Astrocyte of the cerebellum (primary cell): Measurements from ENCODE around the gene MYZAP.

Experiments used
- DNase-seq: peaks from one replicate; pipeline ENCODE4 v3.0.0-alpha.2; 2011; ENCODE audit warnings: low read depth
- H3K4me3 ChIP-seq: 2 replicates; pipeline ENCODE4 v1.5.1; 2011; ENCODE audit warnings: mild to moderate bottlenecking, low read depth, low read length, moderate library complexity
- CTCF ChIP-seq: IDR thresholded peaks from 2 replicates; pipeline ENCODE4 v1.5.1; 2012; ENCODE audit warnings: low read length, low read depth, moderate library complexity, mild to moderate bottlenecking; ENCODE audit errors: missing control alignments
- in situ Hi-C: cut with HindIII; loops from 2 replicates; pipeline ENCODE4 v1.10.0; 2017; ENCODE audit warnings: low sequenced_read_pairs

Gene MYZAP

GRCh38 chr15:57624730-57625129, 33.0 kb downstream of the MYZAP start:
- in situ Hi-C loops, result loop anchor here (5.0 kb wide), 1 partner anchor 57 kb away; no protein-coding TSS in a partner anchor
- DNase-seq, result no peak
- TF ChIP-seq CTCF, result no peak

GRCh38 chr15:57625703-57626448, 34.2 kb downstream of the MYZAP start:
- no peak for TF ChIP-seq CTCF
- in situ Hi-C loops, result loop anchor here (5.0 kb wide), 1 partner anchor 59 kb away; no protein-coding TSS in a partner anchor
- DNase-seq, result no peak
- H3K4me3 ChIP-seq, result no peak overlapping the region

More at GRCh38 chr15:57624730-57625129, 33.0 kb downstream of the MYZAP start:
- no peak overlapping the region for H3K4me3 ChIP-seq

- H3K4me3 ChIP-seq, result no peak overlapping the region
- no peak for TF ChIP-seq CTCF
- DNase-seq, result no peak
- in situ Hi-C loops, result loop anchor here (5.0 kb wide), 1 partner anchor 60 kb away; no protein-coding TSS in a partner anchor
Observed at GRCh38 chr15:57626713-57627440, 35.2 kb downstream of the MYZAP start.

GRCh38 chr15:57631386-57632110, 39.8 kb downstream of the MYZAP start:
- in situ Hi-C loops, result no loop called here
- TF ChIP-seq CTCF, result no peak
- DNase-seq, result no peak
- no peak overlapping the region for H3K4me3 ChIP-seq

GRCh38 chr15:57634290-57634689, 42.6 kb downstream of the MYZAP start:
- in situ Hi-C loops, result no loop called here
- TF ChIP-seq CTCF, result no peak
- DNase-seq, result no peak
- no peak overlapping the region for H3K4me3 ChIP-seq

GRCh38 chr15:57635300-57635909, 43.7 kb downstream of the MYZAP start:
- in situ Hi-C loops, result no loop called here
- H3K4me3 ChIP-seq, result no peak overlapping the region
- no peak for TF ChIP-seq CTCF
- DNase-seq, result no peak
